SK-N-SH (cell line): ENCODE data around the gene ME1.

Source experiments
- CTCF ChIP-seq: fragments of 200-600 bp; sonication (generic); IDR thresholded peaks from 2 replicates; pipeline ENCODE4 v1.6.1; 2017; ENCODE audit warnings: antibody characterized with exemption, mild to moderate bottlenecking, moderate library complexity
- GABPA ChIP-seq: IDR thresholded peaks from 2 replicates; pipeline ENCODE4 v1.4.0; 2012; ENCODE audit warnings: low read depth, mild to moderate bottlenecking
- IRF3 ChIP-seq: fragments of 150-350 bp; IDR thresholded peaks from 2 replicates; pipeline ENCODE4 v1.6.1; 2016; ENCODE audit warnings: mild to moderate bottlenecking, low read depth, low read length
- MAX ChIP-seq: IDR thresholded peaks from 2 replicates; pipeline ENCODE4 v1.4.0; 2012; ENCODE audit warnings: low read depth
- MXI1 ChIP-seq: IDR thresholded peaks from 2 replicates; pipeline ENCODE4 v1.6.1; 2012; ENCODE audit warnings: mild to moderate bottlenecking, low read depth, low read length, improper control_type of control experiment
- POLR2AphosphoS5 ChIP-seq: IDR thresholded peaks from 2 replicates; pipeline ENCODE4 v1.6.1; 2012; ENCODE audit warnings: low read depth, low read length
- REST ChIP-seq: IDR thresholded peaks from 2 replicates; pipeline ENCODE4 v1.6.1; 2012; ENCODE audit warnings: mild to moderate bottlenecking, low read depth, low read length, moderate library complexity
- SIN3A ChIP-seq: IDR thresholded peaks from 2 replicates; pipeline ENCODE4 v1.6.1; 2012; ENCODE audit warnings: low read depth, mild to moderate bottlenecking, low read length, moderate library complexity, borderline replicate concordance
- TAF1 ChIP-seq: IDR thresholded peaks from 2 replicates; pipeline ENCODE4 v1.6.1; 2012; ENCODE audit warnings: low read depth, mild to moderate bottlenecking, low read length, moderate library complexity, borderline replicate concordance

- TF ChIP-seq CTCF (no peak), MXI1 (no peak), TAF1 (no peak), REST (no peak), SIN3A (no peak), IRF3 (no peak), GABPA (no peak), MAX (no peak), POLR2AphosphoS5 (no peak)
Measured at GRCh38 chr6:83247471-83247870, 183.4 kb downstream of the ME1 start.
